Measurements from ENCODE around the gene ZNF619. TPM values are rescaled to one million over a fixed set of nuclear protein-coding genes. Genes with fewer than 3 reads are reported as not detected.

ZNF619 gene
- total and polyA plus RNA-seq, 2 of the 4 experiments (the other 2 are of a cell fraction) = 2.0 to 4.8 TPM

DNA sequence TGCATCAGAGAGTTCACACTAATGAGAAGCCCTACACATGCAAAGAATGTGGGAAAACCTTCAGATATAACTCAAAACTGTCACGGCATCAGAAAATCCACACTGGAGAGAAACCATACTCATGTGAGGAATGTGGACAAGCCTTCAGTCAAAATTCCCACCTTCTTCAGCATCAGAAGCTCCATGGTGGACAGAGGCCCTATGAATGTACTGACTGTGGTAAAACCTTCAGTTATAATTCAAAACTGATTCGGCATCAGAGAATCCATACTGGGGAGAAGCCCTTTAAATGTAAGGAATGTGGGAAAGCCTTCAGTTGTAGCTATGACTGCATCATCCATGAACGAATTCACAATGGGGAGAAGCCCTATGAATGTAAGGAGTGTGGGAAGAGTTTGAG is 10.2 kb downstream of the ZNF619 start:
- TF ChIP-seq, protein P1, sequence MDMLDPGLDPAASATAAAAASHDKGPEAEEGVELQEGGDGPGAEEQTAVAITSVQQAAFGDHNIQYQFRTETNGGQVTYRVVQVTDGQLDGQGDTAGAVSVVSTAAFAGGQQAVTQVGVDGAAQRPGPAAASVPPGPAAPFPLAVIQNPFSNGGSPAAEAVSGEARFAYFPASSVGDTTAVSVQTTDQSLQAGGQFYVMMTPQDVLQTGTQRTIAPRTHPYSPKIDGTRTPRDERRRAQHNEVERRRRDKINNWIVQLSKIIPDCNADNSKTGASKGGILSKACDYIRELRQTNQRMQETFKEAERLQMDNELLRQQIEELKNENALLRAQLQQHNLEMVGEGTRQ (IDR thresholded peaks at IDR 0.05; ENCODE audit: low read depth, low read length) = no peak
- TF ChIP-seq RFX5 (IDR thresholded peaks at IDR 0.05; ENCODE audit: low read depth, low read length) (no peak), MAFK (IDR thresholded peaks at IDR 0.05; ENCODE audit: low read depth, low read length) (no peak), NFE2L2 (IDR thresholded peaks at IDR 0.05; ENCODE audit: low read depth, low read length) (no peak), RCOR1 (IDR thresholded peaks at IDR 0.05; ENCODE audit: insufficient replicate concordance, low read length) (no peak), BHLHE40 (IDR thresholded peaks at IDR 0.05; ENCODE audit: low read depth, low read length) (no peak), FOS (IDR thresholded peaks at IDR 0.05; ENCODE audit: low read depth, low read length) (no peak), SMC3 (IDR thresholded peaks at IDR 0.05; ENCODE audit: low read depth, low read length) (no peak), POLR2A (IDR thresholded peaks at IDR 0.05; ENCODE audit: low read depth, low read length) (no peak), MAZ (IDR thresholded peaks at IDR 0.05; ENCODE audit: borderline replicate concordance, low read depth, low read length) (no peak), RAD21 (IDR thresholded peaks at IDR 0.05; ENCODE audit: low read length) (no peak), CHD1 (IDR thresholded peaks at IDR 0.05; ENCODE audit: low read depth, low read length) (no peak), CEBPB (IDR thresholded peaks at IDR 0.05; ENCODE audit: low read depth, low read length) (no peak), MXI1 (IDR thresholded peaks at IDR 0.05; ENCODE audit: borderline replicate concordance, low read depth, low read length) (no peak)
- TF ChIP-seq, protein P2, sequence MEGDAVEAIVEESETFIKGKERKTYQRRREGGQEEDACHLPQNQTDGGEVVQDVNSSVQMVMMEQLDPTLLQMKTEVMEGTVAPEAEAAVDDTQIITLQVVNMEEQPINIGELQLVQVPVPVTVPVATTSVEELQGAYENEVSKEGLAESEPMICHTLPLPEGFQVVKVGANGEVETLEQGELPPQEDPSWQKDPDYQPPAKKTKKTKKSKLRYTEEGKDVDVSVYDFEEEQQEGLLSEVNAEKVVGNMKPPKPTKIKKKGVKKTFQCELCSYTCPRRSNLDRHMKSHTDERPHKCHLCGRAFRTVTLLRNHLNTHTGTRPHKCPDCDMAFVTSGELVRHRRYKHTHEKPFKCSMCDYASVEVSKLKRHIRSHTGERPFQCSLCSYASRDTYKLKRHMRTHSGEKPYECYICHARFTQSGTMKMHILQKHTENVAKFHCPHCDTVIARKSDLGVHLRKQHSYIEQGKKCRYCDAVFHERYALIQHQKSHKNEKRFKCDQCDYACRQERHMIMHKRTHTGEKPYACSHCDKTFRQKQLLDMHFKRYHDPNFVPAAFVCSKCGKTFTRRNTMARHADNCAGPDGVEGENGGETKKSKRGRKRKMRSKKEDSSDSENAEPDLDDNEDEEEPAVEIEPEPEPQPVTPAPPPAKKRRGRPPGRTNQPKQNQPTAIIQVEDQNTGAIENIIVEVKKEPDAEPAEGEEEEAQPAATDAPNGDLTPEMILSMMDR (conservative IDR thresholded peaks at IDR 0.05; ENCODE audit: low read depth, low read length) = no peak
- TF ChIP-seq, protein P3, sequence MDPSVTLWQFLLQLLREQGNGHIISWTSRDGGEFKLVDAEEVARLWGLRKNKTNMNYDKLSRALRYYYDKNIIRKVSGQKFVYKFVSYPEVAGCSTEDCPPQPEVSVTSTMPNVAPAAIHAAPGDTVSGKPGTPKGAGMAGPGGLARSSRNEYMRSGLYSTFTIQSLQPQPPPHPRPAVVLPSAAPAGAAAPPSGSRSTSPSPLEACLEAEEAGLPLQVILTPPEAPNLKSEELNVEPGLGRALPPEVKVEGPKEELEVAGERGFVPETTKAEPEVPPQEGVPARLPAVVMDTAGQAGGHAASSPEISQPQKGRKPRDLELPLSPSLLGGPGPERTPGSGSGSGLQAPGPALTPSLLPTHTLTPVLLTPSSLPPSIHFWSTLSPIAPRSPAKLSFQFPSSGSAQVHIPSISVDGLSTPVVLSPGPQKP (IDR thresholded peaks at IDR 0.05; ENCODE audit: borderline replicate concordance, low read depth, low read length) = no peak
- Histone ChIP-seq H3K4me3 (ENCODE audit: insufficient read depth, low read depth, low read length) (no peak overlapping the region), H3K14ac (replicated peaks; ENCODE audit: low read depth, low read length) (no peak overlapping the region), H3K4me2 (ENCODE audit: low read depth, low read length) (no peak overlapping the region), H4K8ac (ENCODE audit: low read depth in 2 of 2, low read length in 2 of 2) (no peak overlapping the region), H2BK15ac (ENCODE audit: low read depth, low read length) (no peak overlapping the region), H3K56ac (ENCODE audit: extremely low read depth, insufficient read depth, low read length) (no peak overlapping the region), H3K79me1 (ENCODE audit: low read depth in 1 of 2, low read length in 2 of 2) (no peaks in the 10 kb centered on the region), H4K91ac (ENCODE audit: insufficient read depth, low read depth, low read length) (no peak overlapping the region), H4K20me1 (ENCODE audit: insufficient read depth, low read length) (no peaks in the 10 kb centered on the region), H2AK9ac (replicated peaks; ENCODE audit: low read depth, low read length, poor library complexity) (no peak overlapping the region), H2BK20ac (ENCODE audit: low read depth, low read length) (no peak overlapping the region), H3K9ac (ENCODE audit: low read depth, low read length) (no peak overlapping the region), H2BK5ac (ENCODE audit: low read depth, low read length, poor library complexity, severe bottlenecking) (no peak overlapping the region), H3K18ac (ENCODE audit: low read depth, low read length) (no peak overlapping the region), H3K36me3 (ENCODE audit: control insufficient read depth, insufficient read depth, low read length) (peaks cover 27% of the 10 kb centered on the region), H3K4me1 (ENCODE audit: control insufficient read depth, insufficient read depth, low read length) (no peaks in the 10 kb centered on the region), H2AFZ (replicated peaks; ENCODE audit: low read length, poor library complexity) (no peak overlapping the region), H4K5ac (ENCODE audit: low read depth, low read length) (no peak overlapping the region), H3K9me1 (ENCODE audit: insufficient read depth, low read length) (no peaks in the 10 kb centered on the region), H2BK120ac (ENCODE audit: low read depth, low read length) (no peak overlapping the region), H3K27ac (ENCODE audit: insufficient read depth, low read length) (no peak overlapping the region), H3K4ac (ENCODE audit: low read depth, low read length) (no peak overlapping the region), H3K23ac (ENCODE audit: low read depth, low read length) (no peak overlapping the region), H2AK5ac (ENCODE audit: low read depth, low read length) (no peak overlapping the region), H3K27me3 (ENCODE audit: control insufficient read depth, insufficient read depth, low read length) (no peaks in the 10 kb centered on the region), H3K9me3 (ENCODE audit: control insufficient read depth, insufficient read depth, low read length) (peaks cover 18% of the 10 kb centered on the region)
- no TSS peak for BruUV-seq (replicated peaks)
- dilution Hi-C loops (cut with HindIII; ENCODE audit: low sequenced_read_pairs, unreplicated experiment) = no loop called here
- intact Hi-C loops (cut with micrococcal nuclease) = no loop called here
- DNase-seq = no peak
- ChIA-PET POLR2A (ENCODE audit: unreplicated experiment) (no interaction called here), CTCF (interaction anchor here (0.6 kb wide), 1 partner anchor 1188 kb away, joined by 3 read pairs; no protein-coding TSS in a partner anchor)
- 90% methylated on average over 2 of the region's 3 CpGs; no CpG with 5 or more reads in 1 of the 2 experiments for WGBS, 2 experiments (ENCODE audit: extremely low coverage in 2 of 2, insufficient read length in 1 of 2)
- in situ Hi-C loops (cut with MboI; ENCODE audit: low sequenced_read_pairs) = no loop called here
- no peak for ATAC-seq (ENCODE audit: low read depth)
